ENCODE results near the gene HSPA12A.

The HSPA12A gene

GRCh38 chr10:116763440-116763839 is 21.1 kb upstream of the HSPA12A start:
- H3K27me3 Mint-ChIP-seq = peaks cover 53% of the 10 kb centered on the region

GRCh38 chr10:116761883-116762282 is 19.5 kb upstream of the HSPA12A start:
- Mint-ChIP-seq H3K4me3 (no peak overlapping the region), H3K27ac (no peak overlapping the region), H3K4me1 (ENCODE audit: low read depth) (no peaks in the 10 kb centered on the region), H3K9me3 (no peaks in the 10 kb centered on the region), H3K36me3 (ENCODE audit: low read depth) (no peaks in the 10 kb centered on the region), H3K27me3 (peaks cover 50% of the 10 kb centered on the region)

More at GRCh38 chr10:116763440-116763839, 21.1 kb upstream of the HSPA12A start:
- no peaks in the 10 kb centered on the region for H3K4me1 Mint-ChIP-seq (ENCODE audit: low read depth)
- H3K9me3 Mint-ChIP-seq = no peaks in the 10 kb centered on the region
- no peak overlapping the region for H3K4me3 Mint-ChIP-seq
- no peak overlapping the region for H3K27ac Mint-ChIP-seq
- no peaks in the 10 kb centered on the region for H3K36me3 Mint-ChIP-seq (ENCODE audit: low read depth)

GRCh38 chr10:116760919-116761318 is 18.6 kb upstream of the HSPA12A start:
- Mint-ChIP-seq H3K27me3 (peaks cover 44% of the 10 kb centered on the region), H3K9me3 (no peaks in the 10 kb centered on the region), H3K27ac (no peak overlapping the region), H3K4me3 (no peak overlapping the region), H3K4me1 (ENCODE audit: low read depth) (no peaks in the 10 kb centered on the region), H3K36me3 (ENCODE audit: low read depth) (no peaks in the 10 kb centered on the region)

- H3K9me3 Mint-ChIP-seq = no peaks in the 10 kb centered on the region
- no peak overlapping the region for H3K4me3 Mint-ChIP-seq
- no peak overlapping the region for H3K27ac Mint-ChIP-seq
- H3K27me3 Mint-ChIP-seq = peaks cover 28% of the 10 kb centered on the region
- H3K36me3 Mint-ChIP-seq (ENCODE audit: low read depth) = no peaks in the 10 kb centered on the region
- no peaks in the 10 kb centered on the region for H3K4me1 Mint-ChIP-seq (ENCODE audit: low read depth)
These were observed 14.9 kb upstream of the HSPA12A start for GRCh38 chr10:116757246-116757645.

GRCh38 chr10:116756277-116756676 is 13.9 kb upstream of the HSPA12A start:
- Mint-ChIP-seq H3K9me3 (no peaks in the 10 kb centered on the region), H3K36me3 (ENCODE audit: low read depth) (no peaks in the 10 kb centered on the region), H3K4me1 (ENCODE audit: low read depth) (no peaks in the 10 kb centered on the region), H3K27me3 (peaks cover 25% of the 10 kb centered on the region), H3K4me3 (no peak overlapping the region), H3K27ac (no peak overlapping the region)

- Mint-ChIP-seq H3K4me3 (no peak overlapping the region), H3K9me3 (no peaks in the 10 kb centered on the region), H3K27me3 (peaks cover 35% of the 10 kb centered on the region), H3K27ac (no peak overlapping the region), H3K4me1 (ENCODE audit: low read depth) (no peaks in the 10 kb centered on the region), H3K36me3 (ENCODE audit: low read depth) (no peaks in the 10 kb centered on the region)
These were observed 11.4 kb upstream of the HSPA12A start for GRCh38 chr10:116753759-116754158.

- Mint-ChIP-seq H3K27ac (no peak overlapping the region), H3K4me3 (no peak overlapping the region), H3K36me3 (ENCODE audit: low read depth) (no peaks in the 10 kb centered on the region), H3K4me1 (ENCODE audit: low read depth) (no peaks in the 10 kb centered on the region), H3K27me3 (peaks cover 31% of the 10 kb centered on the region), H3K9me3 (no peaks in the 10 kb centered on the region)
These were observed 10.8 kb upstream of the HSPA12A start for GRCh38 chr10:116752969-116753665.

GRCh38 chr10:116752563-116752962 is 10.2 kb upstream of the HSPA12A start:
- Mint-ChIP-seq H3K27ac (no peak overlapping the region), H3K4me1 (ENCODE audit: low read depth) (no peaks in the 10 kb centered on the region), H3K36me3 (ENCODE audit: low read depth) (no peaks in the 10 kb centered on the region), H3K9me3 (no peaks in the 10 kb centered on the region), H3K27me3 (peaks cover 31% of the 10 kb centered on the region), H3K4me3 (no peak overlapping the region)

GRCh38 chr10:116748471-116748870 is 6.1 kb upstream of the HSPA12A start:
- Mint-ChIP-seq H3K9me3 (no peaks in the 10 kb centered on the region), H3K27me3 (peaks cover 62% of the 10 kb centered on the region), H3K4me3 (no peak overlapping the region), H3K36me3 (ENCODE audit: low read depth) (no peaks in the 10 kb centered on the region), H3K4me1 (ENCODE audit: low read depth) (no peaks in the 10 kb centered on the region), H3K27ac (no peak overlapping the region)

GRCh38 chr10:116748041-116748440 is 5.7 kb upstream of the HSPA12A start:
- Mint-ChIP-seq H3K9me3 (no peaks in the 10 kb centered on the region), H3K36me3 (ENCODE audit: low read depth) (no peaks in the 10 kb centered on the region), H3K27me3 (peaks cover 67% of the 10 kb centered on the region), H3K4me3 (no peak overlapping the region), H3K27ac (no peak overlapping the region), H3K4me1 (ENCODE audit: low read depth) (no peaks in the 10 kb centered on the region)

- Mint-ChIP-seq H3K4me1 (ENCODE audit: low read depth) (no peaks in the 10 kb centered on the region), H3K9me3 (no peaks in the 10 kb centered on the region), H3K36me3 (ENCODE audit: low read depth) (no peaks in the 10 kb centered on the region), H3K27ac (no peak overlapping the region), H3K27me3 (peaks cover 65% of the 10 kb centered on the region), H3K4me3 (no peak overlapping the region)
These were observed 5.0 kb upstream of the HSPA12A start for GRCh38 chr10:116747325-116747724.

- H3K4me1 Mint-ChIP-seq (ENCODE audit: low read depth) = no peaks in the 10 kb centered on the region
- H3K9me3 Mint-ChIP-seq = no peaks in the 10 kb centered on the region
- H3K4me3 Mint-ChIP-seq = no peak overlapping the region
- H3K27ac Mint-ChIP-seq = no peak overlapping the region
- peaks cover 59% of the 10 kb centered on the region for H3K27me3 Mint-ChIP-seq
- no peaks in the 10 kb centered on the region for H3K36me3 Mint-ChIP-seq (ENCODE audit: low read depth)
These were observed 2.5 kb upstream of the HSPA12A start for GRCh38 chr10:116744885-116745284.

GRCh38 chr10:116744163-116744753 is 1.9 kb upstream of the HSPA12A start:
- no peaks in the 10 kb centered on the region for H3K9me3 Mint-ChIP-seq
- H3K36me3 Mint-ChIP-seq (ENCODE audit: low read depth) = no peaks in the 10 kb centered on the region
- peaks cover 59% of the 10 kb centered on the region for H3K27me3 Mint-ChIP-seq
- no peaks in the 10 kb centered on the region for H3K4me1 Mint-ChIP-seq (ENCODE audit: low read depth)
- H3K27ac Mint-ChIP-seq = no peak overlapping the region
- H3K4me3 Mint-ChIP-seq = no peak overlapping the region

- H3K36me3 Mint-ChIP-seq (ENCODE audit: low read depth) = no peaks in the 10 kb centered on the region
- H3K27me3 Mint-ChIP-seq = peaks cover 63% of the 10 kb centered on the region
- no peak overlapping the region for H3K27ac Mint-ChIP-seq
- no peaks in the 10 kb centered on the region for H3K4me1 Mint-ChIP-seq (ENCODE audit: low read depth)
- H3K9me3 Mint-ChIP-seq = no peaks in the 10 kb centered on the region
- no peak overlapping the region for H3K4me3 Mint-ChIP-seq
These were observed 1.1 kb upstream of the HSPA12A start for GRCh38 chr10:116743266-116744064.
